Mesenchymal stem cell (in vitro differentiated cells and primary cell): ENCODE results near the gene RAB6B.

Experiments
- DNase-seq: peaks from one replicate; pipeline ENCODE4 v3.0.0-alpha.2; 2013
- H2AFZ ChIP-seq: one replicate; pipeline ENCODE4 v1.6.1; 2013; ENCODE audit warnings: low read depth, mild to moderate bottlenecking, control low read depth, inconsistent platforms, low read length, moderate library complexity
- H2AK5ac ChIP-seq: 2 replicates; pipeline ENCODE4 v1.6.1; 2013; ENCODE audit warnings: low read length, moderate library complexity, mild to moderate bottlenecking, inconsistent platforms; ENCODE audit not compliant: severe bottlenecking
- H2BK120ac ChIP-seq: one replicate; pipeline ENCODE4 v1.6.1; 2013; ENCODE audit warnings: low read depth, mild to moderate bottlenecking, inconsistent platforms, low read length, moderate library complexity
- H2BK12ac ChIP-seq, 2 experiments: one replicate each; pipeline ENCODE4 v1.6.1; 2013; ENCODE audit warnings: inconsistent platforms in 2 of 2, low read length in 2 of 2, mild to moderate bottlenecking in 2 of 2, moderate library complexity in 2 of 2, control low read depth in 1 of 2
- H2BK15ac ChIP-seq: one replicate; pipeline ENCODE4 v1.6.1; 2013; ENCODE audit warnings: mild to moderate bottlenecking, low read depth, inconsistent platforms; ENCODE audit not compliant: poor library complexity, severe bottlenecking
- H2BK5ac ChIP-seq: 2 replicates; pipeline ENCODE4 v1.6.1; 2013; ENCODE audit warnings: low read depth, mild to moderate bottlenecking, low read length, control low read depth, inconsistent platforms; ENCODE audit not compliant: poor library complexity, severe bottlenecking
- H3K14ac ChIP-seq, 2 experiments: one replicate each; pipeline ENCODE4 v1.6.1; 2013; ENCODE audit warnings: inconsistent platforms in 2 of 2, low read length in 2 of 2, control low read depth in 1 of 2, mild to moderate bottlenecking in 1 of 2, moderate library complexity in 1 of 2
- H3K18ac ChIP-seq, 2 experiments: one replicate each; pipeline ENCODE4 v1.6.1; 2013; ENCODE audit warnings: inconsistent platforms in 2 of 2, low read length in 2 of 2, control low read depth in 1 of 2, low read depth in 1 of 2, mild to moderate bottlenecking in 1 of 2
- H3K23ac ChIP-seq, 2 experiments: one replicate each; pipeline ENCODE4 v1.6.1; 2013; ENCODE audit warnings: inconsistent platforms in 2 of 2, low read length in 2 of 2, mild to moderate bottlenecking in 2 of 2, moderate library complexity in 2 of 2, control low read depth in 1 of 2
- H3K27ac ChIP-seq: 2 replicates; pipeline ENCODE4 v1.5.1; 2013; ENCODE audit warnings: mild to moderate bottlenecking, moderate library complexity, low read length, control low read depth, inconsistent platforms; ENCODE audit not compliant: poor library complexity, severe bottlenecking
- H3K27me3 ChIP-seq, 2 experiments: 2 replicates each; pipeline versions ENCODE4 v1.6.1 to v1.7.0; 2013; ENCODE audit warnings: low read length in 2 of 2, mild to moderate bottlenecking in 2 of 2, moderate library complexity in 2 of 2, control low read depth in 1 of 2, inconsistent platforms in 1 of 2; ENCODE audit not compliant: control insufficient read depth in 1 of 2, insufficient read depth in 1 of 2
- H3K36me3 ChIP-seq, 2 experiments: 2 replicates each; pipeline versions ENCODE4 v1.6.1 to v1.7.0; 2013; ENCODE audit warnings: low read length in 2 of 2, control low read depth in 1 of 2, inconsistent platforms in 1 of 2, low read depth in 1 of 2, mild to moderate bottlenecking in 1 of 2; ENCODE audit not compliant: insufficient read depth in 2 of 2, control insufficient read depth in 1 of 2
- H3K4ac ChIP-seq, 2 experiments: one replicate each; pipeline ENCODE4 v1.6.1; 2013; ENCODE audit warnings: inconsistent platforms in 2 of 2, low read length in 2 of 2, mild to moderate bottlenecking in 2 of 2, moderate library complexity in 2 of 2, control low read depth in 1 of 2, low read depth in 1 of 2
- H3K4me1 ChIP-seq: 2 replicates; pipeline ENCODE4 v1.6.1; 2013; ENCODE audit warnings: low read depth, low read length, control low read depth; ENCODE audit not compliant: control insufficient read depth, insufficient read depth
- H3K4me2 ChIP-seq: 2 replicates; pipeline ENCODE4 v1.6.1; 2013; ENCODE audit warnings: low read length, mild to moderate bottlenecking, inconsistent platforms; ENCODE audit not compliant: poor library complexity, severe bottlenecking
- H3K4me3 ChIP-seq, 2 experiments: 2 replicates each; pipeline versions ENCODE4 v1.5.1 to v1.7.0; 2013; ENCODE audit warnings: low read length in 2 of 2, mild to moderate bottlenecking in 2 of 2, control low read depth in 1 of 2, low read depth in 1 of 2; ENCODE audit not compliant: insufficient read depth in 1 of 2
- H3K79me1 ChIP-seq: replicated peaks from 2 replicates; pipeline ENCODE4 v1.6.1; 2013; ENCODE audit warnings: mild to moderate bottlenecking, control low read depth, low read length, inconsistent platforms; ENCODE audit not compliant: poor library complexity, severe bottlenecking
- H3K9ac ChIP-seq: 2 replicates; pipeline ENCODE4 v1.7.0; 2013; ENCODE audit warnings: mild to moderate bottlenecking, low read length, moderate library complexity
- H3K9me3 ChIP-seq: 2 replicates; pipeline ENCODE4 v1.7.0; 2013; ENCODE audit warnings: mild to moderate bottlenecking, low read length; ENCODE audit not compliant: control insufficient read depth
- H4K8ac ChIP-seq: one replicate; pipeline ENCODE4 v1.6.1; 2013; ENCODE audit warnings: inconsistent platforms, mild to moderate bottlenecking, low read length, moderate library complexity
- H4K91ac ChIP-seq: one replicate; pipeline ENCODE4 v1.6.1; 2013; ENCODE audit warnings: mild to moderate bottlenecking, low read length, inconsistent platforms
- whole genome bisulfite sequencing: methylation state at CpG from one replicate; pipeline ENCODE4 v1.1.7; 2013; ENCODE audit warnings: mixed read lengths; 5-methylcytosine and 5-hydroxymethylcytosine counted together

The RAB6B gene

DNA sequence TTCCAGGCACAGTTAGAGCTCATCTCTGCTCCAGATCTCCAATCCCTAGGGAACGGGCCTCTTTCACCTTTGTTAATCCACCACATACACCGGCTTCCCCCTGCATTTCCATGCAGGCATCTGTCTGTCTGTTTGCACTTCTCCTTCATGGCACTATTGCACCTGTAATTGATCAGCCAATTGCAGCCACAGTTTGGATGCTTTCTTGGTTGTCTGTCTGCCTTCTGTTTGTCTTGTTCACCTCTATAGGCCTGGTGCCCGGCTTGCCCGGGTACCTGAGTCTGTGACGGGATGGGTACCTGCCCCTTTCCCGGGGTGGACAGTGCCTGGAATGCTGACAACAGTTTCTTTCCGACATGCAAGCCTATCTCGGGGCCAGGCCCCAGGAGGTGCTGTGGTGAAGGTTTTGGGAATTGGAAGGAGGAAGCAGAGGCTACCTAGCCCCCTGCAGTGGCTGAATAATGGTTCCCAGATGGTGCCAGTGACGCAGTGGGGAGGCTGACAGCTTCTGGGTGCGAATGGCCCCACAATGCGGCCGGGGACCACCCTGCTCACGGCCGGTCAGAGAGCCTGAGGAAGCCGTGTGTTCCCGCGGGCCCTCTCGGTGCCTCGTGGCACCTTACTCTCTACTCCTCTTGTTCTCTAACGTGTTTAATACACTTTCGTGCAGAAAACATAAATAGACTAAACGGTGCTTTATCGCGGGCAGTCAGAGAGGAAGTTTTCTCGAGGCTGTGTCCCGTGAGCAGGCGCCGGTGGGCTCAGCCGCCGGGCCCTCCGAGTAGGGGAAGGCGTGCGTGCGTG, 31.3 kb upstream of the RAB6B start:
- no peak overlapping the region for H3K4ac ChIP-seq
- no peak overlapping the region for H4K8ac ChIP-seq
- H2AFZ ChIP-seq: peak overlapping the region; percentile 78
- no peak overlapping the region for H4K91ac ChIP-seq
- H3K27me3 ChIP-seq: peaks cover 19 to 26% of the 10 kb centered on the region in 2 experiments
- H2BK15ac ChIP-seq: no peak overlapping the region
- H3K4me3 ChIP-seq: peak overlapping the region; percentile 59 to 77
- peak overlapping the region; percentile 89 for H3K4me2 ChIP-seq
- no peak overlapping the region for H2BK12ac ChIP-seq
- H2BK120ac ChIP-seq: no peak overlapping the region
- WGBS: 20% methylated on average over 34 of the region's 34 CpGs
- no peak overlapping the region for H2AK5ac ChIP-seq
- H3K36me3 ChIP-seq: no peaks in the 10 kb centered on the region
- peak overlapping the region in 1 of 2 experiments; percentile 2 for H3K23ac ChIP-seq
- peaks cover 8% of the 10 kb centered on the region for H3K4me1 ChIP-seq
- no peak overlapping the region for H3K14ac ChIP-seq
- H3K79me1 ChIP-seq: no peaks in the 10 kb centered on the region
- H3K27ac ChIP-seq: no peak overlapping the region
- peak overlapping the region; percentile 75 for H3K9ac ChIP-seq
- H2BK5ac ChIP-seq: no peak overlapping the region
- peak; percentile 5 for DNase-seq
- H3K9me3 ChIP-seq: no peaks in the 10 kb centered on the region
- H3K18ac ChIP-seq: peak overlapping the region in 1 of 2 experiments; percentile 50

DNA sequence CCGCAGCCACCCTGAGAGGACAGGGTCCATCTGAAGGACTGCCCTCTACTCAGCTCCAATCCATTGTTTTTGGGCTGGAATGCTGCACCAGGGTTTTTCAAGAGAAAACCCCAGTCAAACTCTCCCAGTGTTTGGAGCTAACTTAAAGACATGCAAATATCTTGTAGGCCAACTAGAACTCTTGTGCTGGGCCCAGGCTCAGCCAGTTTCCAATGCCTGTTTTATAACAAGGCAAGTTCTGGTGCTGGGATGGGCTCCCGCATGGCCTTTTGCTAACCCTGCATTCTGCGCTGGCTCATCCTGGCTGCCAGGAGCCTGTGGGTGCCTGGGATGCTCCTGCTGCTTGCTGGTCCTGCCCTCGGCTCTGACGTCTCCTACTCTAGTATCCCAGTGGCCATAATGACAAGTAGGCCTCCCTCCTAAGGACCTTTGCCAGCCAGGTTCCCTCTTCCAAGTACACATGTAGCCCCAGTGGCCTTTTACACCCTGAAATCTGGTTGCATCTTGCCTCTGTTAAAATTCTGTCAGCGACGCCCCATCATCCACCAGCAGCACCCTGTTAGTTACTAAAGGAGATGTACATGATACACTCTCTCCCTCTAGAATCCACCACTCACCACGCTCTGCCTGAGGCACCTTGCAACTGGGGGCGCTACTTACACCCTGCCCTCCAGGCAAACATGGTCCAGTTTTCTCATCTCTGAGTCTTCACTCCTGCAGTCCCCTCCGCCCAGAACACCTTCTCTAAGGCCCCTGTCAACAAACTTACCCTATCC, 30.5 kb upstream of the RAB6B start:
- DNase-seq: no peak
- no peak overlapping the region for H4K91ac ChIP-seq
- no peak overlapping the region for H3K27ac ChIP-seq
- H3K14ac ChIP-seq: no peak overlapping the region
- H3K36me3 ChIP-seq: no peaks in the 10 kb centered on the region
- H3K9ac ChIP-seq: no peak overlapping the region
- H2BK5ac ChIP-seq: no peak overlapping the region
- no peak overlapping the region for H4K8ac ChIP-seq
- no peak overlapping the region for H3K23ac ChIP-seq
- no peak overlapping the region for H2BK12ac ChIP-seq
- H3K79me1 ChIP-seq: no peaks in the 10 kb centered on the region
- WGBS: 92% methylated on average over 10 of the region's 10 CpGs
- no peak overlapping the region for H3K4me2 ChIP-seq
- no peak overlapping the region for H2AFZ ChIP-seq
- no peak overlapping the region for H3K4me3 ChIP-seq
- no peak overlapping the region for H2AK5ac ChIP-seq
- no peak overlapping the region for H2BK15ac ChIP-seq
- no peak overlapping the region for H2BK120ac ChIP-seq
- H3K4ac ChIP-seq: no peak overlapping the region
- no peak overlapping the region for H3K18ac ChIP-seq
- peaks cover 8% of the 10 kb centered on the region for H3K4me1 ChIP-seq
- H3K27me3 ChIP-seq: peaks cover 19 to 26% of the 10 kb centered on the region in 2 experiments
- no peaks in the 10 kb centered on the region for H3K9me3 ChIP-seq

DNA sequence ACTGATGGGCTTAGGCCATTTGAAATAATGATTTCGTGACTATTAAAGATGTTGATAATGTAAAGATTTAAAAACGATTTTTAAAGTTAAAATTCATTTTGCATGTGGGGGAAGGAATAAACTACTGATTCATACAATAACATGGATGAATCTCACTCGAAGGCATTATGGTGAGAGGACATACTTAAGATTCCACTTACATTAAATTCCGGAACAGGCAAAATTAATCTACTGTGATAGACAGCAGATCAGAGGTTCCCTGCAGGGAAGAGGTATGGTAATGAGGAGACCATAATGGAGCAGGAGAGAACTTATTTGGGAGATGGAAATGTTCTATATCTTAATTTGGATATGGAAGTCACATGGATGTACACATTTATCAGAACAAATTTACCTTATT, 28.4 kb upstream of the RAB6B start:
- H3K27ac ChIP-seq: no peak overlapping the region
- no peak overlapping the region for H2AK5ac ChIP-seq
- H3K4me3 ChIP-seq: no peak overlapping the region
- no peak overlapping the region for H4K8ac ChIP-seq
- H3K9ac ChIP-seq: no peak overlapping the region
- H3K14ac ChIP-seq: no peak overlapping the region
- H2AFZ ChIP-seq: no peak overlapping the region
- H2BK120ac ChIP-seq: no peak overlapping the region
- H3K4ac ChIP-seq: no peak overlapping the region
- 62% methylated on average over 3 of the region's 4 CpGs for WGBS
- H2BK15ac ChIP-seq: no peak overlapping the region
- no peak overlapping the region for H4K91ac ChIP-seq
- H2BK5ac ChIP-seq: no peak overlapping the region
- H3K9me3 ChIP-seq: no peaks in the 10 kb centered on the region
- H3K4me2 ChIP-seq: no peak overlapping the region
- DNase-seq: no peak
- no peaks in the 10 kb centered on the region for H3K36me3 ChIP-seq
- H3K23ac ChIP-seq: no peak overlapping the region
- no peak overlapping the region for H2BK12ac ChIP-seq
- H3K79me1 ChIP-seq: no peaks in the 10 kb centered on the region
- H3K18ac ChIP-seq: no peak overlapping the region
- H3K4me1 ChIP-seq: peaks cover 8% of the 10 kb centered on the region
- peaks cover 11 to 21% of the 10 kb centered on the region in 2 experiments for H3K27me3 ChIP-seq

DNA sequence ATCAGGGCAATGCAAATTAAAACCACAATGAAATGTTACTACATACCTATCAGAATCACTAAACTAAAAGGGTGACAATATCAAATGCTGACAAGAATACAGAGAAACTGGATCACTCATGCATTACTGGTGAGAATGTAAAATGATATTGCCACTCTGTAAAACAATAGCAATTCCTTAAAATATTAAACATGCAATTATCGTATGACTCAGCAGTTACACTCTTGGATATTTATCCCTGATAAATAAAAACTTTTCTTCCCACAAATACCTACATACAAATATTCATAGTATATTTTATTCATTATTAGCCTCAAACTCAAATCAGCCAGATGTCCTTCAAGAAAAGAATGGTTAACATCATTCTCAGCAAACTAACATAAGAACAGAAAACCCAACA, 25.9 kb upstream of the RAB6B start:
- Histone ChIP-seq H2BK15ac (no peak overlapping the region), H3K23ac (no peak overlapping the region), H3K27ac (no peak overlapping the region), H3K4me3 (no peak overlapping the region), H4K8ac (no peak overlapping the region), H2BK5ac (no peak overlapping the region), H3K14ac (no peak overlapping the region), H3K4ac (no peak overlapping the region), H3K36me3 (no peaks in the 10 kb centered on the region), H3K4me1 (no peaks in the 10 kb centered on the region), H2BK120ac (no peak overlapping the region), H3K9me3 (no peaks in the 10 kb centered on the region), H3K27me3 (peaks cover 0 to under 1% of the 10 kb centered on the region in 2 experiments), H3K79me1 (no peaks in the 10 kb centered on the region), H4K91ac (no peak overlapping the region), H2AK5ac (no peak overlapping the region), H3K18ac (no peak overlapping the region), H2AFZ (no peak overlapping the region), H2BK12ac (no peak overlapping the region), H3K9ac (no peak overlapping the region), H3K4me2 (no peak overlapping the region)
- no peak for DNase-seq
- 93% methylated on average over 1 of the region's 1 CpG for WGBS
